Right atrium auricular region (tissue), 2 donors: Measurements from ENCODE around the gene DFFB. TPM values are rescaled to one million over a fixed set of nuclear protein-coding genes. Genes with fewer than 3 reads are reported as not detected.

Experiments
- DNase-seq: peaks from one replicate; pipeline ENCODE4 v3.0.0-alpha.2; 2019; ENCODE audit warnings: low spot score
- H3K27ac ChIP-seq, 2 donors: fragments of 200-600 bp; sonication (generic); 1 replicate in 1 of 2; 2 replicates in 1 of 2; pipeline ENCODE4 v1.5.1; 2016 to 2019
- H3K27me3 ChIP-seq, 2 donors: fragments of 200-600 bp; sonication (generic); one replicate each; pipeline versions ENCODE4 v1.5.1 to v1.6.0; 2017 to 2019
- H3K36me3 ChIP-seq: fragments of 200-600 bp; sonication (generic); one replicate; pipeline ENCODE4 v1.5.1; 2016
- H3K4me1 ChIP-seq, 2 donors: fragments of 200-600 bp; sonication (generic); one replicate each; pipeline versions ENCODE4 v1.5.1 to v1.6.0; 2017 to 2019
- H3K4me3 ChIP-seq, 2 donors: fragments of 200-600 bp; sonication (generic); 1 replicate in 1 of 2; 2 replicates in 1 of 2; pipeline ENCODE4 v1.5.1; 2017 to 2019; ENCODE audit warnings: mild to moderate bottlenecking in 1 of 2, moderate library complexity in 1 of 2
- H3K9me3 ChIP-seq, 2 donors: fragments of 200-600 bp; sonication (generic); one replicate each; pipeline ENCODE4 v1.5.1; 2019
- total RNA-seq, 2 donors: library from RNA; depleted of rRNA; stranded (reverse); fragments of >200 nt; gene quantifications; one replicate each; pipeline ENCODE4 v1.1.0, GENCODE V29; 2016
- TF ChIP-seq, protein P1 (sequence below), 2 donors: fragments of 200-600 bp; sonication (generic); IDR thresholded peaks; one replicate each; pipeline ENCODE4 v1.5.1; 2019; ENCODE audit warnings: antibody characterized with exemption in 2 of 2

Gene DFFB
- total RNA-seq, 2 donors from 2014 or later: 3.2 to 5.3 TPM

DNA sequence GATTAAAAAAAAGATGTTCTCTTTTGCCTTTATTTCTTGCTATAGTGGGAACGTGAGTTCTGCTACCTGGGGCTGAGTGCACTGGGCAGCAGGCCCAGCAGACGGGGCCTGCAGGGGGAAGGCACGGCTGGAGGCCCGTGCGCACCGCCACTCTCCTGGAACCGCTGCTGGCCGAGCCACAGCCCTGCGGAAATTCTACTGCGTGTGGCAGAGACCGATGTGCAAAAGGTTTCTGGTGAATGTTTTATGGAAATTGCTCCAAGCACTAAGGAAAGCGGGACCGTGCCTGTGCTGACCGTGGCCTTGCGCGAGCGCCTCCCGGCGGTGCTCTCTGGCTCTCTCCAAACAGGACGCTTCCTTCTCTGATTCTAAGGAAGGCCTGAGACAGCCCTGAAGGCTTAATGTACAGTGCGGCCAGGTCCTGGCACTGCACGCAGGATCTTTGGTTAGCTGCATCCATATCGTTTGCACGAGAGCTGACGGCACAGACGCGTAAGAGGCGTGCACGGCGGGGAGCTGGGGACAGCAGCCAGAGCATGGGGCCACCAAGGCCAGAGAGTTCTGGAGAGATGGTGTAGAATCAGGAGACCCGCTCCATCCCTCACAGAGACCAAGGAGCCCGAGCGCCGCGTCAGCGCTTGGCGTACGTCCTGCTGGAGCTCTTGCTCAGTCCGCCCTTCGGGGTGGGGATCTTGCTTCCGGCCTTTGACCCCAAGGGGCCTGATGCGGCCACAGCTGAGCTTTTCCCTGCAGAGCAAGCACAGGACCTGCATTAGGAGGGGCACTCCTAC is 42.3 kb upstream of the DFFB start:
- peaks cover 21% of the 10 kb centered on the region for H3K36me3 ChIP-seq
- no peaks in the 10 kb centered on the region for H3K27me3 ChIP-seq
- no peak overlapping the region for H3K4me3 ChIP-seq
- no peak overlapping the region for H3K27ac ChIP-seq
- no peaks in the 10 kb centered on the region for H3K4me1 ChIP-seq
- no peaks in the 10 kb centered on the region for H3K9me3 ChIP-seq
- TF ChIP-seq, protein P1, sequence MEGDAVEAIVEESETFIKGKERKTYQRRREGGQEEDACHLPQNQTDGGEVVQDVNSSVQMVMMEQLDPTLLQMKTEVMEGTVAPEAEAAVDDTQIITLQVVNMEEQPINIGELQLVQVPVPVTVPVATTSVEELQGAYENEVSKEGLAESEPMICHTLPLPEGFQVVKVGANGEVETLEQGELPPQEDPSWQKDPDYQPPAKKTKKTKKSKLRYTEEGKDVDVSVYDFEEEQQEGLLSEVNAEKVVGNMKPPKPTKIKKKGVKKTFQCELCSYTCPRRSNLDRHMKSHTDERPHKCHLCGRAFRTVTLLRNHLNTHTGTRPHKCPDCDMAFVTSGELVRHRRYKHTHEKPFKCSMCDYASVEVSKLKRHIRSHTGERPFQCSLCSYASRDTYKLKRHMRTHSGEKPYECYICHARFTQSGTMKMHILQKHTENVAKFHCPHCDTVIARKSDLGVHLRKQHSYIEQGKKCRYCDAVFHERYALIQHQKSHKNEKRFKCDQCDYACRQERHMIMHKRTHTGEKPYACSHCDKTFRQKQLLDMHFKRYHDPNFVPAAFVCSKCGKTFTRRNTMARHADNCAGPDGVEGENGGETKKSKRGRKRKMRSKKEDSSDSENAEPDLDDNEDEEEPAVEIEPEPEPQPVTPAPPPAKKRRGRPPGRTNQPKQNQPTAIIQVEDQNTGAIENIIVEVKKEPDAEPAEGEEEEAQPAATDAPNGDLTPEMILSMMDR (IDR thresholded peaks at IDR 0.05): no peak
- no peak for DNase-seq

DNA sequence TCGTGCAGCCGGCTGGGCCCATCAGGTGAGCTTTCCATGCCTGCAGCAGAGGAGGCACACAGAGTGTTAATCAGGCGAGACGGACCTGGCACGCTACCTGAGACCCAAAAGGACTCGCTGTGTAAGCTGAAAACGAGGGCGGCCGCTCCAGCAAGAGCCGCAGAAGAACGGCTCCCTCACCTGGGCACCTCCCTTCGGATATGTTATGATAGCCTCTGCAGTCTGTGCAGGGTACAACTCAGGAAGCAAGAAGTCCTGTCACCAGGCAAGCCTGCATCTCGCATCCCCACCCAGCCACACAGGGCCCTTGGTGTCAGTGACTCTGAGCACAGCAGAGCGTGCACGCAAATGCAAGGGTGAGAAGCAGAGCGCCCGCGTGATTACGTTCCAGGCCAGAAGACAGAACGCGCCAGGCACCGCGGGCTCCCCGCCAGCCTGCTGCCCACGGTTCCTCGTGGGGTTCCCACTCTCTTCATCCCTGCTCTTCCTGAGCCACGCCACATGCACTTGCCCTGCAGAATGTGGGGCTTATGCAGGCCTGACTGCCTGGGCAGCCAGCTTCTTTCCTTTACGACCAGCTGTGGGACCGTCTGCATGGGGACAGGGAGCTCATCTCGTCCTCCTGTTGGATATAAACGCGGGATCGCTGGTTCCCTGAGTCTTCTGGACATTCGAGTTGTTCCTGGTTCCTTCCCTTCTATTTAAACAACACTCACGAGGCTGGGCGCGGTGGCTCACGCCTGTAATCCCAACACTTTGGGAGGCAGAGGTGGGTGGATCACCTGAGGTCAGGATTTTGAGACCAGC is 40.7 kb upstream of the DFFB start:
- H3K4me3 ChIP-seq: no peak overlapping the region
- H3K36me3 ChIP-seq: peaks cover 33% of the 10 kb centered on the region

DNA sequence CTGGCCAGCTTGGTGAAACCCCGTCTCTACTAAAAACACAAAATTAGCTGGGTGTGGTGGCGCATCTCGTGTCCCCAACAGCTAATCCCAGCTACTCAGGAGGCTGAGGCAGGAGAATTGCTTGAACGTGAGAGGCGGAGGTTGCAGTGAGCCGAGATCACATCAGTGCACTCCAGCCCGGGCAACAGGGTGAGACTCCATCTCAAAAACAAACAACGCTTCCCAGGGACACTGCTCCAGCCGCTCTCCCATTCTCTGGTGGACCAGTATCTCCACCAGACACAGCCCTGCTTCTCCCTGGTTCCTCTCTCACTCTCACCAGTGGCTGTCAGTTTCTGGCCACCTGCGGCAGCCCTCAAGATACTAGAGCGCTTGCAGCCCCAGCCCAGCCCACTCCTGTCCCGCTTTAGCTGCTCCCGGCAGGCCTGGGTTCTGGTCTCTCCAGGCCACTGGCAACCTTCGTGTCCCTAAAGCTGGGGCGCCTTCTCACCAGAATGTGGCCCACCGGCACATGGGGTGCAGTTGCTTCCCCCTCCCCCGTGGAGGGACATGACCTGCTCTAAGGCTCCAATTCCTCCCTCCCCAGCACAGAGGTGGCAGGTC is 40.0 kb upstream of the DFFB start:
- Histone ChIP-seq H3K9me3 (no peaks in the 10 kb centered on the region), H3K27ac (no peak overlapping the region), H3K4me3 (no peak overlapping the region), H3K36me3 (peaks cover 40% of the 10 kb centered on the region), H3K4me1 (no peaks in the 10 kb centered on the region), H3K27me3 (no peaks in the 10 kb centered on the region)
- no peak for DNase-seq
- TF ChIP-seq, protein P1 (IDR thresholded peaks at IDR 0.05): no peak

More for the DNA sequence above, 40.7 kb upstream of the DFFB start:
- Histone ChIP-seq H3K27me3 (no peaks in the 10 kb centered on the region), H3K9me3 (no peaks in the 10 kb centered on the region), H3K4me1 (no peaks in the 10 kb centered on the region), H3K27ac (no peak overlapping the region)
- TF ChIP-seq, protein P1 (IDR thresholded peaks at IDR 0.05): no peak
- no peak for DNase-seq

DNA sequence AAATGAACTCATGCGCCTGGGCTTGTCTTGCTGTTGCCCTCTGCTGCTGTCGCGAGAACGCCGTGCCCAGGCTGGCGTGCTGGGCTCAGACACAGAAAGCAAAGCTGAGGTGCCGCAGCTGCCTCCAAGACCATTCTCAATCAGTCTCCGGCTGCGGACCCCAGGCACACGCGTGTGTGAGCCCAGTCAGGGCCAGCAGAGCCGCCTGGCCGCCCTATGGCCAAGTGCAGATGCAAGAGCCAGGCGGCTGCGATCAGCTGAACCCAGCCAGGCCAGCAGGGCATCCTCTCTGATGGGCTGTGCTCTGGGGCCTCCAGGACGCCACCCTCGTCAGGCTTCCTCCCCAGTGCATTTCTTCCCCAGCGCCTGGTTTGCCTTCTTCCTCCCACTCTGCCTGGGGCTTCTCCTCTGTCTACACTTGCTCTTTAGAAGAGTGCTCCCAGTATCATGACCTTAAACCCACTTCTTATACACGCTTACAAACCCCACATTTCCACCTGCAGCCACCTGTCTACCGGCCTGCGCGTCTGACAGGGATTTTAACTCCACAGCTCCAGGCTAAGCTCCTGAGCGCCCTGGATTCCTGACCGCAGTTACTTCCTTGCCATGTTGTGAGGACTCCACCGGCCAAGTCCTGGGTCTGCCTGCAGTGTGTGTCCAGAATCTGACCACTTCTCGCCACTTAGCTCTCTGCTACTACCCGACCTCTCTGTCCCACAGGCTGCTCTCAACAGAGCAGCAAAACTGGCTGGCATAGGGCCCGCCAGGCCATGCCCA is 39.3 kb upstream of the DFFB start:
- H3K4me1 ChIP-seq: no peaks in the 10 kb centered on the region
- no peaks in the 10 kb centered on the region for H3K9me3 ChIP-seq
- H3K27me3 ChIP-seq: no peaks in the 10 kb centered on the region
- no peak overlapping the region for H3K4me3 ChIP-seq
- H3K36me3 ChIP-seq: peaks cover 48% of the 10 kb centered on the region
- TF ChIP-seq, protein P1 (IDR thresholded peaks at IDR 0.05): no peak
- no peak overlapping the region for H3K27ac ChIP-seq
- no peak for DNase-seq

DNA sequence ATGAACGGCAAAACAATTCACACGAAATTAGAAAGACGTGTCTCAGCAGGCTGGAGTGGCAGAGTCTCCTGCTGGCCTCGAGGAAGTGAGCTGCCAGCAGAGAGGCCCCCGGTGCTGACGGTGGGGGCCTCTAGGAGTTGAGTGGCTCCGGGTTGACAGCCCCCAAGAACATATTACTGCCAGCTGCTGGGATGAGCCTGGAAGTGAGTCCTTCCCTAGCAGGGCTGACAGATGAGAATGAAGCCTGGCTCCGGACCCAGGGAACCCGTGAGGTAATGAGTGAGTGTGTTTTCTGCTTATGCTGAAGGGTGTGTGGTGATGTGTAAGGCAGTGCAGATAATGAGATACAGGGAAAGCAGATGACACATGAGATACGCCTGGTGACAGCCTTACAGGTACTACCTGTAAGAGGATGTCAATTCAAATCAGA is 37.5 kb upstream of the DFFB start:
- TF ChIP-seq, protein P1 (IDR thresholded peaks at IDR 0.05): no peak
- H3K4me3 ChIP-seq: no peak overlapping the region
- H3K4me1 ChIP-seq: no peaks in the 10 kb centered on the region
- DNase-seq: no peak
- no peak overlapping the region for H3K27ac ChIP-seq
- peaks cover 52% of the 10 kb centered on the region for H3K36me3 ChIP-seq
- no peaks in the 10 kb centered on the region for H3K9me3 ChIP-seq
- no peaks in the 10 kb centered on the region for H3K27me3 ChIP-seq
